ENCODE results near the gene SLC30A10.

DNA sequence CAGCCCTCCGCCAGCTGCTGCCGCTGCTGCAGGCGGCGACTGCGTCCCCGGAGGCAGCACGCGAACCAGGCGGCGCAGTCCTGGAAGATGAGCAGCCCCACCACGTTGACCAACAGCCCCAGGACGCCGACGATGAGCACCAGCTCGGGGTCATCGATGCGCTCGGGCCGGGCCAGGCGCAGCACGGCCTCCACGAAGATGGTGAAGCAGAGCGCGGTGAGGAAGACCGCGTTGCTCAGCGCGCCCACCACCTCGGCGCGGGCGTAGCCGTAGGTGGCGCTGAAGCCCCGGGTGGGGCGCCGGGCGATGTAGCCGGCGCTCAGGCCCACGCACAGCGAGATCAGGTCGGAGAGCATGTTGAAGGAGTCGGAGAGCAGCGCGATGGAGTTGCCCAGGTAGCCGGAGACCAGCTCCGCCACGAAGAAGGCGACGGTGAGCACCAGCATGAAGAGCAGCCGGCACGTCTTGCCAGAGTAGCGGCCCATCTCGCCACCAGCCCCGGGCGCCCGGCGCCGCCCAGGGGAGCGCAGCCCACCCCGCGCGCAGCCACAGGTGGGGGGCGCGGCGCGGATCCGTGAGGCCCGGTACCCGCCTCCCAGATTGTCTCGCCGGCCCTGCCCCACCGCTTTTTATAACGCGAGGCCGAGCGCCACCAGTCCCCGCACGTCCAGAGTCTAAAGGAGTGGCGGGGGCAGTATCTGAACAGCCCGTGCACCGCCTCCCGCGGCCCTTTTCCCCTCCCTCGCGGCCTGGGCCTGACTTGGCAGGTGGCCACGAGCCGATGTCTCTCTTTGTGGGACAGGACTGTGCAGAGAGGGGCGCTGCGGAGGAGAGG lies at the start of gene SLC30A10:
- TF ChIP-seq, protein P1, sequence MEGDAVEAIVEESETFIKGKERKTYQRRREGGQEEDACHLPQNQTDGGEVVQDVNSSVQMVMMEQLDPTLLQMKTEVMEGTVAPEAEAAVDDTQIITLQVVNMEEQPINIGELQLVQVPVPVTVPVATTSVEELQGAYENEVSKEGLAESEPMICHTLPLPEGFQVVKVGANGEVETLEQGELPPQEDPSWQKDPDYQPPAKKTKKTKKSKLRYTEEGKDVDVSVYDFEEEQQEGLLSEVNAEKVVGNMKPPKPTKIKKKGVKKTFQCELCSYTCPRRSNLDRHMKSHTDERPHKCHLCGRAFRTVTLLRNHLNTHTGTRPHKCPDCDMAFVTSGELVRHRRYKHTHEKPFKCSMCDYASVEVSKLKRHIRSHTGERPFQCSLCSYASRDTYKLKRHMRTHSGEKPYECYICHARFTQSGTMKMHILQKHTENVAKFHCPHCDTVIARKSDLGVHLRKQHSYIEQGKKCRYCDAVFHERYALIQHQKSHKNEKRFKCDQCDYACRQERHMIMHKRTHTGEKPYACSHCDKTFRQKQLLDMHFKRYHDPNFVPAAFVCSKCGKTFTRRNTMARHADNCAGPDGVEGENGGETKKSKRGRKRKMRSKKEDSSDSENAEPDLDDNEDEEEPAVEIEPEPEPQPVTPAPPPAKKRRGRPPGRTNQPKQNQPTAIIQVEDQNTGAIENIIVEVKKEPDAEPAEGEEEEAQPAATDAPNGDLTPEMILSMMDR (IDR thresholded peaks at IDR 0.05) = no peak
- TF ChIP-seq POLR2A (IDR thresholded peaks at IDR 0.05) = peak; percentile 61 to 81

Measured in Peyer's patch (tissue), 4 donors.